HepG2 (cell line): Measurements from ENCODE around the gene PAPPA. TPM values are rescaled to one million over a fixed set of nuclear protein-coding genes. Genes with fewer than 3 reads are reported as not detected.

Source experiments
- ATAC-seq: fragments of 200-7000 bp; cut with Tn5 transposase; 3 replicates; pipeline ENCODE4 v1.9.1; 2020; ENCODE audit warnings: mild to moderate bottlenecking, moderate library complexity
- BruUV-seq: library from RNA; stranded (reverse); fragments of 400-500 nt; replicated peaks from 2 replicates; lab custom pipeline; 2021; lab: Mats Ljungman, UMichigan
- CTCF ChIA-PET: fragments of 300-600 bp; formaldehyde crosslinking; extraction: SDS; loops from one replicate; lab custom pipeline; 2021; ENCODE audit warnings: low total read pairs, inconsistent platforms, low intra/inter-chr PET ratio; lab: Yijun Ruan, JAX
- POLR2A ChIA-PET: fragments of 350-600 bp; sonication (Branson Sonifier 250); formaldehyde crosslinking; loops from one replicate; lab custom pipeline; 2020; ENCODE audit warnings: antibody characterized with exemption, inconsistent platforms; lab: Yijun Ruan, JAX
- DNase-seq: peaks from one replicate; pipeline ENCODE4 v3.0.0-alpha.2; 2015; ENCODE audit warnings: low spot score
- FAIRE-seq: peaks from 3 replicates; lab custom pipeline; 2011; peaks lifted over from hg19 to GRCh38; lab: Jason Lieb, UNC
- H2AFZ ChIP-seq: one replicate; pipeline ENCODE4 v1.6.1; 2011; ENCODE audit warnings: low read length, inconsistent platforms
- H3K27ac ChIP-seq: fragments of 300-600 bp; 3 replicates; pipeline ENCODE4 v1.8.0; 2011; ENCODE audit warnings: mixed run types, mild to moderate bottlenecking, mixed read lengths, low read length, inconsistent platforms; ENCODE audit not compliant: insufficient read depth; ENCODE audit errors: extremely low read length
- H3K27me3 ChIP-seq, 2 experiments: fragments of 200-600 bp in 1 of 2; 2 replicates in 1 of 2; 3 replicates in 1 of 2; pipeline versions ENCODE4 v1.6.0 to v1.8.0; 2011; ENCODE audit warnings: low read length in 2 of 2, mild to moderate bottlenecking in 2 of 2, moderate library complexity in 2 of 2, inconsistent platforms in 1 of 2; ENCODE audit not compliant: insufficient read depth in 2 of 2, control insufficient read depth in 1 of 2
- H3K36me3 ChIP-seq, 2 experiments: fragments of 200-600 bp in 1 of 2; replicated peaks in 1 of 2; 2 replicates in 1 of 2; 3 replicates in 1 of 2; pipeline versions ENCODE4 v1.5.1 to v1.8.0; 2011; ENCODE audit warnings: low read length in 2 of 2, inconsistent platforms in 1 of 2; ENCODE audit not compliant: insufficient read depth in 2 of 2, control insufficient read depth in 1 of 2
- H3K4me1 ChIP-seq: 2 replicates; pipeline ENCODE4 v1.5.1; 2012; ENCODE audit warnings: low read length, inconsistent platforms; ENCODE audit not compliant: insufficient read depth
- H3K4me2 ChIP-seq: 2 replicates; pipeline ENCODE4 v1.6.0; 2011; ENCODE audit warnings: low read depth, low read length, inconsistent platforms
- H3K4me3 ChIP-seq, 3 experiments: fragments of 200-600 bp in 1 of 3; sonication (generic), shearing (Covaris generic) in 1 of 3; replicated peaks in 1 of 3; 2 replicates each; pipeline ENCODE4 v1.5.1; 2011 to 2016; ENCODE audit warnings: low read length in 3 of 3, inconsistent platforms in 2 of 3, low read depth in 2 of 3, mild to moderate bottlenecking in 2 of 3, control low read depth in 1 of 3, mixed read lengths in 1 of 3; ENCODE audit not compliant: insufficient read depth in 1 of 3
- H3K79me2 ChIP-seq: one replicate; pipeline ENCODE4 v1.6.1; 2011; ENCODE audit warnings: low read length, inconsistent platforms; ENCODE audit not compliant: insufficient read depth
- H3K9ac ChIP-seq: 2 replicates; pipeline ENCODE4 v1.6.0; 2011; ENCODE audit warnings: mild to moderate bottlenecking, low read depth, low read length, inconsistent platforms; ENCODE audit not compliant: insufficient read depth
- H3K9me3 ChIP-seq: 2 replicates; pipeline ENCODE4 v1.5.1; 2012; ENCODE audit warnings: mild to moderate bottlenecking, low read length
- H4K20me1 ChIP-seq: 2 replicates; pipeline ENCODE4 v1.6.0; 2011; ENCODE audit warnings: inconsistent platforms, mild to moderate bottlenecking, low read length, moderate library complexity; ENCODE audit not compliant: insufficient read depth
- FOXM1 ChIP-seq: sonication (generic); formaldehyde crosslinking; IDR thresholded peaks from 2 replicates; pipeline ENCODE4 v1.5.0; 2020; ENCODE audit warnings: missing genetic modification reagents
- KDM4B ChIP-seq: sonication (generic); formaldehyde crosslinking; IDR thresholded peaks from 2 replicates; pipeline ENCODE4 v1.4.0; 2020; ENCODE audit warnings: missing genetic modification reagents
- MED8 ChIP-seq: sonication (generic); formaldehyde crosslinking; IDR thresholded peaks from 2 replicates; pipeline ENCODE4 v1.8.1; 2023; ENCODE audit warnings: mild to moderate bottlenecking, missing genetic modification reagents; ENCODE audit not compliant: insufficient replicate concordance
- ZNF263 ChIP-seq: sonication (generic); formaldehyde crosslinking; IDR thresholded peaks from 2 replicates; pipeline ENCODE4 v1.4.0; 2020; ENCODE audit warnings: missing genetic modification reagents
- ZNF3 ChIP-seq: IDR thresholded peaks from 2 replicates; pipeline ENCODE4 v1.7.0; 2017; ENCODE audit warnings: inconsistent platforms
- ZNF496 ChIP-seq: sonication (generic); formaldehyde crosslinking; IDR thresholded peaks from 2 replicates; pipeline ENCODE4 v1.8.1; 2023; ENCODE audit warnings: mild to moderate bottlenecking, moderate library complexity, missing genetic modification reagents; ENCODE audit not compliant: insufficient replicate concordance
- ZNF7 ChIP-seq: IDR thresholded peaks from 2 replicates; pipeline ENCODE4 v1.6.1; 2016; ENCODE audit warnings: missing biosample characterization, missing genetic modification reagents
- ZNF790 ChIP-seq: sonication (generic); formaldehyde crosslinking; IDR thresholded peaks from 2 replicates; pipeline ENCODE4 v1.8.0; 2022; ENCODE audit warnings: missing genetic modification reagents, mild to moderate bottlenecking, borderline replicate concordance
- WGBS: methylation state at CpG from one replicate; pipeline ENCODE4 v1.1.6; 2017; ENCODE audit warnings: low lambda C conversion rate; 5-methylcytosine and 5-hydroxymethylcytosine counted together
- in situ Hi-C: cut with HindIII; loops from 2 replicates; pipeline ENCODE4 v1.10.0; 2017; ENCODE audit warnings: low pct_unique_long_range_greater_than_20kb; ENCODE audit not compliant: extremely low pct_ligation_motif_present
- intact Hi-C: fragments of 100-400 bp; cut with micrococcal nuclease; formaldehyde crosslinking; loops from one replicate; pipeline ENCODE4 v1.10.0; 2022; ENCODE audit not compliant: unreplicated experiment
- polyA plus RNA-seq, 8 experiments: library from polyadenylated mRNA; depleted of rRNA in 3 of 8; stranded (reverse) in 7 of 8; unstranded in 1 of 8; fragments of >200 nt; fragmentation: Illumina TruSeq in 4 of 8; extraction: Trizol in 4 of 8; gene quantifications; 2 replicates each; pipeline versions ENCODE4 v1.2.1 to v1.2.3, GENCODE V29; 2011 to 2016; ENCODE audit warnings: low read depth in 4 of 8, missing spikeins in 1 of 8, mixed read lengths in 1 of 8; ENCODE audit not compliant: insufficient read depth in 1 of 8
- total RNA-seq, 5 experiments: library from RNA; depleted of rRNA; stranded (reverse); fragments of >200 nt; fragmentation: Illumina TruSeq; extraction: Trizol; gene quantifications; 2 replicates each; pipeline ENCODE4 v1.2.3, GENCODE V29; 2016; ENCODE audit warnings: low read depth in 1 of 5
- TF ChIP-seq, protein P1 (sequence below): sonication (generic); formaldehyde crosslinking; IDR thresholded peaks from 2 replicates; pipeline ENCODE4 v1.4.0; 2020; ENCODE audit warnings: missing genetic modification reagents
- TF ChIP-seq, protein P2 (sequence below): IDR thresholded peaks from 2 replicates; pipeline ENCODE4 v1.6.1; 2016; ENCODE audit warnings: low read depth

Gene PAPPA
- total and polyA plus RNA-seq, 2 of the 13 experiments (the other 11 are each of a cell fraction or from before 2014, with no cell fraction given): 0.09 to 0.11 TPM

DNA sequence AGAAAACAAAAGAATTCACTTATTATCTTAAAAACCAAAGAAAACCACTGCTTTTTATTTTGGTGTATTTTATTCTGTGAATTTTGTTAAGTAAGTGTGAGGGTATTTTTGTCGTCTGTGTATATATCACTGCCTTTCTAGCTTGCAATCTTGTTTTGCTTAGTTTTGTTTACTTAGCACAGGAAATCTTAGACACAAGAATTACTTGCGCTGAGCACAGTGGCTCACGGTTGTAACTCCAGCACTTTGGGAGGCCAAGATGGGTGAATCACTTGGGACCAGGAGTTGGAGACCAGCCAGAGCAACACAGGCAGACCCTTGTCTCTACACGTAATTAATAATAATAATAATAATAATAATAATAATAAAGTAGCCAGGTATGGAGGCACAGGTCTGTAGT is 230.3 kb downstream of the PAPPA start (continued):
- TF ChIP-seq, protein P1, sequence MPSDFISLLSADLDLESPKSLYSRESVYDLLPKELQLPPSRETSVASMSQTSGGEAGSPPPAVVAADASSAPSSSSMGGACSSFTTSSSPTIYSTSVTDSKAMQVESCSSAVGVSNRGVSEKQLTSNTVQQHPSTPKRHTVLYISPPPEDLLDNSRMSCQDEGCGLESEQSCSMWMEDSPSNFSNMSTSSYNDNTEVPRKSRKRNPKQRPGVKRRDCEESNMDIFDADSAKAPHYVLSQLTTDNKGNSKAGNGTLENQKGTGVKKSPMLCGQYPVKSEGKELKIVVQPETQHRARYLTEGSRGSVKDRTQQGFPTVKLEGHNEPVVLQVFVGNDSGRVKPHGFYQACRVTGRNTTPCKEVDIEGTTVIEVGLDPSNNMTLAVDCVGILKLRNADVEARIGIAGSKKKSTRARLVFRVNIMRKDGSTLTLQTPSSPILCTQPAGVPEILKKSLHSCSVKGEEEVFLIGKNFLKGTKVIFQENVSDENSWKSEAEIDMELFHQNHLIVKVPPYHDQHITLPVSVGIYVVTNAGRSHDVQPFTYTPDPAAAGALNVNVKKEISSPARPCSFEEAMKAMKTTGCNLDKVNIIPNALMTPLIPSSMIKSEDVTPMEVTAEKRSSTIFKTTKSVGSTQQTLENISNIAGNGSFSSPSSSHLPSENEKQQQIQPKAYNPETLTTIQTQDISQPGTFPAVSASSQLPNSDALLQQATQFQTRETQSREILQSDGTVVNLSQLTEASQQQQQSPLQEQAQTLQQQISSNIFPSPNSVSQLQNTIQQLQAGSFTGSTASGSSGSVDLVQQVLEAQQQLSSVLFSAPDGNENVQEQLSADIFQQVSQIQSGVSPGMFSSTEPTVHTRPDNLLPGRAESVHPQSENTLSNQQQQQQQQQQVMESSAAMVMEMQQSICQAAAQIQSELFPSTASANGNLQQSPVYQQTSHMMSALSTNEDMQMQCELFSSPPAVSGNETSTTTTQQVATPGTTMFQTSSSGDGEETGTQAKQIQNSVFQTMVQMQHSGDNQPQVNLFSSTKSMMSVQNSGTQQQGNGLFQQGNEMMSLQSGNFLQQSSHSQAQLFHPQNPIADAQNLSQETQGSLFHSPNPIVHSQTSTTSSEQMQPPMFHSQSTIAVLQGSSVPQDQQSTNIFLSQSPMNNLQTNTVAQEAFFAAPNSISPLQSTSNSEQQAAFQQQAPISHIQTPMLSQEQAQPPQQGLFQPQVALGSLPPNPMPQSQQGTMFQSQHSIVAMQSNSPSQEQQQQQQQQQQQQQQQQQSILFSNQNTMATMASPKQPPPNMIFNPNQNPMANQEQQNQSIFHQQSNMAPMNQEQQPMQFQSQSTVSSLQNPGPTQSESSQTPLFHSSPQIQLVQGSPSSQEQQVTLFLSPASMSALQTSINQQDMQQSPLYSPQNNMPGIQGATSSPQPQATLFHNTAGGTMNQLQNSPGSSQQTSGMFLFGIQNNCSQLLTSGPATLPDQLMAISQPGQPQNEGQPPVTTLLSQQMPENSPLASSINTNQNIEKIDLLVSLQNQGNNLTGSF (CRISPR knock-in tag): no peak
- no peak for TF ChIP-seq FOXM1 (CRISPR knock-in tag)
- no peak for TF ChIP-seq ZNF790
- TF ChIP-seq ZNF263 (CRISPR knock-in tag): no peak

DNA sequence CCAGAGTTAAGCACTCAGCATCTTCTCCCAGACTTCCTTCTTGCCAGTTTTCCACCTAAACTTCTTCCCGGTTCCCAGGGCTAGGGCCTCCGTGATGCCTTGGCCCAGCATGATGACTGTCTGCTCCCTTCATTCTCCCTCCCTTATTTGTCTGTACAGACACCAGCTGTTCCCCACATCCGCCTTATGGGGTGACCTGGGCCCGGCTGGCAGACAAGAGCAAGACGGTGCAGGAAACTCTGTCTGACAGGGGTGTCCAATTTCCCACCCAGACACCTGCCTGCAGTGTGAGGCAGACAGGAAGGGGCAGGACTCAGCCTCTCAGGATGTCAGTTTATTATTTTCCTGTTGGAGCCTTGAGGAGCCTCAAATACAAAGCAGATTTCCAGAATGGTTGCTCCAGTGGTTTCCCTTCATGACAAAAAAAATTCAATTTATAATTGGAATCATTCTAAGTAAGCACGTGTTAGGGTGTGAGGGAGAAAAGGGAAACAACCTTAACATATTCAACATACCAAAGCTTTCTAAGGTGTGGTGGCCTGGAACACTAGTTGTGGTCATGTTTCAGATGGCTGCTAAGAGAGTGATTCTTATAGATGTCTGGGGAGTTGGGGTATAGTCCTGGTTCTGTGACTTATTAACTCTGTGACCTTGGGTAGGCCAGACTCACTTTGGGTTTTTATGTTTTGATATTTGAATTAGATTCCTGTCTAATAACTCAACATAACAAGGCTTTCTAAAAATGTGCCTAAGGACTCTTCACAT is 234.5 kb downstream of the PAPPA start:
- H3K27ac ChIP-seq: no peak overlapping the region
- CTCF ChIA-PET: no interaction called here
- FAIRE-seq: no peak
- TF ChIP-seq ZNF7 (CRISPR knock-in tag): no peak
- no peak for TF ChIP-seq MED8 (CRISPR knock-in tag)
- TF ChIP-seq, protein P2, sequence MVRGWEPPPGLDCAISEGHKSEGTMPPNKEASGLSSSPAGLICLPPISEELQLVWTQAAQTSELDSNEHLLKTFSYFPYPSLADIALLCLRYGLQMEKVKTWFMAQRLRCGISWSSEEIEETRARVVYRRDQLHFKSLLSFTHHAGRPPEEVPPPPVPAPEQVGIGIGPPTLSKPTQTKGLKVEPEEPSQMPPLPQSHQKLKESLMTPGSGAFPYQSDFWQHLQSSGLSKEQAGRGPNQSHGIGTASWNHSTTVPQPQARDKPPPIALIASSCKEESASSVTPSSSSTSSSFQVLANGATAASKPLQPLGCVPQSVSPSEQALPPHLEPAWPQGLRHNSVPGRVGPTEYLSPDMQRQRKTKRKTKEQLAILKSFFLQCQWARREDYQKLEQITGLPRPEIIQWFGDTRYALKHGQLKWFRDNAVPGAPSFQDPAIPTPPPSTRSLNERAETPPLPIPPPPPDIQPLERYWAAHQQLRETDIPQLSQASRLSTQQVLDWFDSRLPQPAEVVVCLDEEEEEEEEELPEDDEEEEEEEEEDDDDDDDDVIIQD (CRISPR knock-in tag): no peak
- TF ChIP-seq ZNF3 (CRISPR knock-in tag): no peak
- TF ChIP-seq ZNF496 (CRISPR knock-in tag): no peak
- no peak for TF ChIP-seq KDM4B (CRISPR knock-in tag)

More for the DNA sequence above, 234.5 kb downstream of the PAPPA start:
- intact Hi-C loops: no loop called here
- H3K4me2 ChIP-seq: no peak overlapping the region
- DNase-seq (no peak), ATAC-seq (no peak)
- BruUV-seq: no TSS peak
- no peaks in the 10 kb centered on the region for H3K4me1 ChIP-seq
- no peak overlapping the region for H3K9ac ChIP-seq
- H3K27me3 ChIP-seq: no peaks in the 10 kb centered on the region
- POLR2A ChIA-PET: no interaction called here
- no peak overlapping the region for H3K4me3 ChIP-seq
- in situ Hi-C loops: no loop called here
- WGBS: 95% methylated on average over 6 of the region's 6 CpGs
- H3K79me2 ChIP-seq: no peaks in the 10 kb centered on the region
- no peaks in the 10 kb centered on the region for H3K9me3 ChIP-seq
- no peaks in the 10 kb centered on the region for H3K36me3 ChIP-seq
- no peaks in the 10 kb centered on the region for H4K20me1 ChIP-seq
- no peak overlapping the region for H2AFZ ChIP-seq
